HG02938 (cell line): ENCODE measurements around the gene TGFBRAP1.
"Not testable (repeated sequence)": the region's sequence is repeated elsewhere in the genome, so short reads cannot be mapped to it uniquely, and the experiment has no call there.

ENCODE experiments used
- ATAC-seq: cut with Tn5 transposase; IDR thresholded peaks from one replicate; pipeline ENCODE4 v1.9.1; 2021; ENCODE audit warnings: mild to moderate bottlenecking, moderate library complexity; ENCODE audit not compliant: unreplicated experiment

TGFBRAP1 gene

GRCh38 chr2:105283532-105283931 lies 46.0 kb downstream of the TGFBRAP1 start:
- no peak for ATAC-seq

- no peak for ATAC-seq
Measured at GRCh38 chr2:105280281-105280680, 49.3 kb downstream of the TGFBRAP1 start.

- ATAC-seq = no peak
Measured at GRCh38 chr2:105279126-105279525, 50.4 kb downstream of the TGFBRAP1 start.

- no peak for ATAC-seq
Measured at GRCh38 chr2:105278654-105279053, 50.9 kb downstream of the TGFBRAP1 start.

- no peak for ATAC-seq
Measured at GRCh38 chr2:105274046-105274445, 55.5 kb downstream of the TGFBRAP1 start.

GRCh38 chr2:105272176-105272575 lies 57.4 kb downstream of the TGFBRAP1 start:
- no peak for ATAC-seq

GRCh38 chr2:105271393-105272045 lies 58.0 kb downstream of the TGFBRAP1 start:
- ATAC-seq = no peak

GRCh38 chr2:105269426-105269825 lies 60.1 kb downstream of the TGFBRAP1 start:
- ATAC-seq = no peak

GRCh38 chr2:105262651-105263091 lies 66.9 kb downstream of the TGFBRAP1 start:
- no peak for ATAC-seq

- no peak for ATAC-seq
Measured at GRCh38 chr2:105261061-105261460, 68.5 kb downstream of the TGFBRAP1 start.

- ATAC-seq = no peak
Measured at GRCh38 chr2:105258835-105259350, 70.6 kb downstream of the TGFBRAP1 start.

- ATAC-seq = no peak
Measured at GRCh38 chr2:105257981-105258380, 71.6 kb downstream of the TGFBRAP1 start.

GRCh38 chr2:105256431-105257047 lies 73.0 kb downstream of the TGFBRAP1 start:
- ATAC-seq = no peak

- ATAC-seq = no peak
Measured at GRCh38 chr2:105255979-105256378, 73.6 kb downstream of the TGFBRAP1 start.

GRCh38 chr2:105254531-105255210 lies 74.9 kb downstream of the TGFBRAP1 start:
- ATAC-seq = no peak

- no peak for ATAC-seq
Measured at GRCh38 chr2:105252271-105252670, 77.3 kb downstream of the TGFBRAP1 start.

- ATAC-seq = not testable (repeated sequence)
Measured at GRCh38 chr2:105251016-105251648, 78.4 kb downstream of the TGFBRAP1 start.

- ATAC-seq = no peak
Measured at GRCh38 chr2:105249891-105250290, 79.6 kb downstream of the TGFBRAP1 start.

- ATAC-seq = no peak
Measured at GRCh38 chr2:105249181-105249580, 80.4 kb downstream of the TGFBRAP1 start.

GRCh38 chr2:105248316-105249070 lies 81.0 kb downstream of the TGFBRAP1 start:
- no peak for ATAC-seq

GRCh38 chr2:105244451-105244850 lies 85.1 kb downstream of the TGFBRAP1 start:
- no peak for ATAC-seq
